Stimulated activated CD4-positive, alpha-beta T cell treated with anti-CD3 and anti-CD28 coated beads, Interleukin-12 subunit alpha, Interleukin-12 subunit beta, amount 100 ng/mL, for 48 hours (primary cell): ENCODE measurements around the gene OXER1.

Experiments used
- DNase-seq, 3 donors: peaks; one replicate each; pipeline ENCODE4 v3.0.0-alpha.2; 2020; ENCODE audit warnings: low read depth in 2 of 3, low spot score in 1 of 3

Gene OXER1

GRCh38 chr2:42764096-42764495 lies at the start of gene OXER1:
TSS of gene OXER1 (minus strand) at chr2:42764135. CDS start at chr2:42764062, 73 bp downstream.
- no peak for DNase-seq

- DNase-seq: no peak
Measured at GRCh38 chr2:42812899-42813479, 49.1 kb upstream of the OXER1 start.

DNA sequence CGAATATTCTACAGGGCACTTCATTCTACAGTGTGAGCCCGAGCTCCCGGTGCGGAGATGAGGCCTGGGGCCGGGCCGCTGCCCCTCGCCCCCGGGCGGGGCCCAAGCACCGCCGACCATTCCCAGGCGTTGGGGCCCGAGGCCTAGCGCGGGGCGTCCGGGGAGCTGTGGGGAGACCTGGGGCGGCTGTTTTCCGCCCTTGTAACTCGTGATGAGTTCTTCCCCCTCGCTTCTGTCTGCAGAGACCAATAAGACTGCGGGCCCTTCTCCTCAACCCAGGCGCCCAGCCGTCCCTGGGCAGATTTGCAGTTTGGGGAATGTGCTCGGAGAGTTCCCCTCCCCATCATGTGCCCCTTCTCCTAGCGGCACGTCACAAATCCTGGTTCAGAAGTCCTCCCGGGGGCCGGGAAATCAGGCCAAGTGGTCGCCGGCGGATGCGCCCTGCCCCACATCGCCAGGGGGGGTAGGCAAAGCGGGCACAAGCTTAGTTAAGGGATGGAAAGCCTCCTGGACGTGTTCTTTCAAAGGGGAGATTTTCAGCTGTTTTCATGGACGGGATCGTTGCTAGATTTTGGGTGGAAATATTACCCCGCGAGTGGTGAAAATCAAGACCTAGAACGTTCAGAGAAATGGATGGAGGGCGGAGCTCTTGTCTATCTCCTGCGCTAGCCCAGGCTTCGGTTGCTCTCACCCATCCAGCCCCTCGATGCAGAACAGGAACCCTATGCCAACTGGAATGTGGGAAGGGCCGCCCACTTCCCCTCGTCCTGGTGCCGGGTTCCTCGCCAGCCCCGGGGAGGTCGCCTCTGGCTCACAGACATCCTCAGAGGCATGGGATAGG lies 47.3 kb upstream of the OXER1 start:
- DNase-seq: peak in 2 of 3 donors; percentile 26 to 37

DNA sequence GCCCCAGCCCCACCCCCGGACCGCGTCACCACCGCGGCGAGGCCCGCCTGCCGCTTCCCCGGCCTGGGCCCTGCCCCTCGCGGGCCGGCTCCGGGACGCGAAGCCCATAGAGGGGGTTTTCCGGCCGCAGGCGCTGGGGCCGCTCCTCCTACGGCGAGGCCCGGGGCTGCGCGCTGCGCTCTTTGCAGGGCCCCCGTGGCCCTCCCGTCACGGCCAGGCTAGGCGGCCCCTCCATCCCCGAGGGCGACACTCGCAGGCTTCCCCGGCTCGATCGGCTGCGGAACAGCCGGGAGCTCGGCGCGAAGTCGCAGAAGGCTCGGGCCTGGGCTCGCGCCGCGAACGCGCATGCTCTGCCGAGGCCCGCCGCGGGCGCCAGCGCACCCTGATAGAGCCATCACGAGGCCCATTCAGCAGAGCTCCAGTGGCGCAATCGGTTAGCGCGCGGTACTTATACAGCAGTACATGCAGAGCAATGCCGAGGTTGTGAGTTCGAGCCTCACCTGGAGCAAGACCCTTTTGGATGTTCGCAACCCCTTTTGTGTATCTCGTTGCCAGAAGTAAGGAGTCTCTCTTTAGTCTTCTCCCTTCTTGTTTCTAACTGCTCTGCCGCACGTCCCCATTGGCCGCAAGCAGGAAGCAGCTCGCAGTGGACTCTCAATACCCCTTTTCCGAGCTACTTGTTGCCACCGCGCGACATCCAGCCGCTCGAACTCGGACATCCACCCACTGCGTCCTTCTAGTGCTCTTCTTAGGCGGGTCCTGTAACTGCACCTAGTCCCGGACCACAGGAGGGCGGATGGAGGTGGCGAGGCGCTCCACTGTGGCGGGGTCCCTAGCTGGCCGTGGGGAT lies 46.4 kb upstream of the OXER1 start:
- DNase-seq: peak; percentile 89 to 97 (median 96)

GRCh38 chr2:42809819-42810120 lies 45.8 kb upstream of the OXER1 start:
- DNase-seq: peak; percentile 39 to 62 (median 42)

- no peak for DNase-seq
Measured at GRCh38 chr2:42809131-42809818, 45.3 kb upstream of the OXER1 start.

- no peak for DNase-seq
Measured at GRCh38 chr2:42808301-42808700, 44.4 kb upstream of the OXER1 start.

GRCh38 chr2:42806786-42807185 lies 42.9 kb upstream of the OXER1 start:
- DNase-seq: no peak

GRCh38 chr2:42804891-42805290 lies 41.0 kb upstream of the OXER1 start:
- DNase-seq: no peak

GRCh38 chr2:42804338-42804737 lies 40.4 kb upstream of the OXER1 start:
- DNase-seq: no peak

- DNase-seq: no peak
Measured at GRCh38 chr2:42802150-42802549, 38.2 kb upstream of the OXER1 start.

- no peak for DNase-seq
Measured at GRCh38 chr2:42801381-42801780, 37.4 kb upstream of the OXER1 start.

- no peak for DNase-seq
Measured at GRCh38 chr2:42800981-42801380, 37.0 kb upstream of the OXER1 start.

DNA sequence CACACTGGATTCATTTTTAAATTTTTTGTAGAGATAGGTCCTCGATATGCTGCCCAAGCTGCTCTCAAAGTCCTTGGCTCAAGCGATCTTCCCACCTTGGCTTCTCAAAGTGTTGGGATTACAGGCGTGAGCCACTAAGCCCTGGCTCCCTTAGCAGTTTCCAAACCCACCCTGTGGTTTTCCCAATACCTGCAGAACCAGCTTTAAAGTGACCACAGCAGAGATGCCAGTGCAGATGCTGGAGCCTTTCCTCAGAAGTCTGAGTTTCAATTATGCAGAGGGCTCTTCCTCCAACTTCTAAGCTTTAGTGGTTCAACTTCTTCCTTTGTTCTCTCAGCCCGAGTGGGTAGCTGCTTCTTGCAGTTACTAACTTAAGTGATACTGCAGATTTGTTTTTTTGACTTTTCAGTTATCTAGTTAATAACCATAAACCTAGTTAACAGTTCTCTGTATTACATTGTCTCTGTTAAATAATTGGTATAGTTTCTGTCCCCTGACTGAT lies 36.6 kb upstream of the OXER1 start:
- no peak for DNase-seq

DNA sequence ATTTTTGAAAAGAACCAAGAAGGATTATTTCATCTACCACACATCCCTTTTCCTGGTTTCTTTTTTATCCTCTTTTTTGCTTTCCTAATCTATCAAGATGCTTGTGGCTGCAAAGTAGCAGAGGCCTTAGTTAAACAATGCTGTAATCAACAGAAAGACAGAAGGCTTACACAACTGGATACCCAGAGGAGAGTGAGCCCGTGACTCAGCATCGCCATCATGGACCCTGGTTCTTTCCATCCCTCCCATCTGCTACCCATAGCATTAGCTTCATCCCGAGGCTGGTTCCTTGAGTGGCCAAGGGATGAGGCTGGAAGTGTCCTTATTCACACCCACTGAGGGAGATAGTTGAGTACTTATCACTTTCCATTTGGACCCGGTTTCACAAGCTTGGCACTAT lies 35.9 kb upstream of the OXER1 start:
- DNase-seq: no peak

DNA sequence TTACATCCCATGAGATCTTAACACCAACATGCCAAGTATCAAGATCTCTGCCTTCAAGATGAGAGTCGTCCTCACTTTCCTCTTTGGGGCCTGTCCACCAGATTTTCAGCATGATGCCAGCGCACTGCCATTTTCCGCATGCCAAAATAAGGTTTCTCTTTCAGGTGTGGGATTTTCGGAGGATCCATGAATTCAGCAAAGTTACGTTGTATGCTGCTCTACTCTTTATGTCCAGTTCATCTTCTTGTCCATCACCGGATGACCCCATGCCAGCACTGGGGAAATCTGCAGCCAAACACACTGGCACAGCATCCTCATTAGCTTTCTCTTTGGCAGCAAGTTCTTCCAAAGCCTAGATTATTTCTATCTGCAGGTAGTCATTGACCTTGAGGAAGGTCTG lies 33.3 kb upstream of the OXER1 start:
- no peak for DNase-seq

DNA sequence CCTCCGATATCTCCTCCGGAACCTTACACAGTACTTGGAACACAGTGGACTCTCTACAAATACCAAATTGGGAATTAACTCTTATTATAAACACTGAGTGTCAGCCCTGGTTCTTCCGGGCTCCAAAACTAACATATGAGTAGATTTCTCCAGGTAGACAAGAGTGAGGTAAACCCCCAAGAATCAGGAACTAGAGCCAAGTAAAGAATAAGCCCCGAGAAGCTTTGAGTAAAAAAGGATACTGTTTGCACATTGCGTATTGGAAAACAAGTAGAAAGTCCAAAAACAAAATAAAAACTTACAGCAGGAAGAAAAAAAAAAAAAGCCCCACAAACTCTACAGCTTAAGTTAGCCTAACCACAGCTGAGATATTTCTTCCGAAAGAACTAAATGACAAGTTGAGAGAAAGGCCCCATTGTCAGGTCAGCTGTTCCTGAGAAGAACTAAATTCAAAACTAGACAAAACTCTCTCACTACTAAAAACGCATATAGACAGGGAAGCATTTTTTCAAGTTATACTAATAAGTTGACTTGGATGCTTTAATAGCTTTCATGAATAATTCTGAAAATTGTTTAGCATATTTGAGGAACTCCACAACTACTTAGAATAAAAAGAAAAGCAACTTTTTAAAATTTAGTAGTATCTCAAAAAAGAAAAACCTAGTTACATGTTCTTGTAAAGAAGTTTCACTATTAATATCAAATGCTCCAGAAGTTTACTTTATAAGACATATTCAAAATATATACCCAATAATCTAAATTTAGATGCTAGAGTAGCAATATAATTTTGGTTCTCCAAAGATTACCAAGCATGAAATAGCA lies 32.7 kb upstream of the OXER1 start:
- no peak for DNase-seq

DNA sequence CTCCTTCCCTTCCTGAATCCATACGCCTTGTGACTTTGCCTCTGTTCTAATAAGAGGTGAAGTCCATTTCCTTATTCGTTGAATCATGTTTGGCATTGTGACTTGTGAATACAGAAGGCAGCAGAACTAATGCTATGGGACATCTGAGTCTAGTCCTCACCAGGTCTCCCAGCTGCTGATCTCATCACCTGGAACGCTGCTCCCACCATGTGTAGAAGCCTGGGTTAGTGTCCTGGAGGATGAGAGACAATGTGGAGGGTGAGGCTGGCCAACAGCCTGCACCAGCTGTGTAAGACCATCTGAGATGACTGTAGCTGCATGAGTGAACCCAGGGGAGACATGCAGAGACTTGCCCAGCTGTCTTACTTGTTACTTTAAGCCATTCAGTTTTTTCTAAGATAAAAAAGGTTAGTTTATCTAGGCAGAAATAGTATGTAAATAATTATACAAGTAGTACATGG lies 31.9 kb upstream of the OXER1 start:
- no peak for DNase-seq

- no peak for DNase-seq
Measured at GRCh38 chr2:42795275-42795674, 31.3 kb upstream of the OXER1 start.
